Spleen (tissue), 7 donors: ENCODE data around the gene DCDC1.
"Not testable (repeated sequence)": the region's sequence is repeated elsewhere in the genome, so short reads cannot be mapped to it uniquely, and the experiment has no call there.

Experiments used
- CTCF ChIP-seq, 11 experiments: fragments of 200-600 bp in 7 of 11; fragments of 450-650 bp in 4 of 11; sonication (generic) in 4 of 11; IDR thresholded peaks in 8 of 11; conservative IDR thresholded peaks in 3 of 11; 1 replicate in 7 of 11; 2 replicates in 4 of 11; pipeline versions ENCODE4 v1.4.0 to v1.8.0; 2016 to 2021; ENCODE audit warnings: antibody characterized with exemption in 11 of 11, inconsistent platforms in 4 of 11, mild to moderate bottlenecking in 1 of 11
- POLR2A ChIP-seq, 3 donors: fragments of 450-650 bp; IDR thresholded peaks; one replicate each; pipeline ENCODE4 v1.5.1; 2017; ENCODE audit warnings: antibody characterized with exemption in 3 of 3, mild to moderate bottlenecking in 1 of 3
- donor health status: DM: no; HTN: no; CAD: no; lungs with moderate emphysema.
- donor health status: DM: no; HTN: no; CAD: no.
- donor health status: DM: no; HTN: no; CAD: no.

- not testable (repeated sequence) for TF ChIP-seq CTCF (IDR thresholded peaks at IDR 0.05 in 8 of 11, conservative IDR thresholded peaks at IDR 0.05 in 3 of 11); POLR2A (IDR thresholded peaks at IDR 0.05)
These were observed 96.0 kb downstream of the DCDC1 start for GRCh38 chr11:31273527-31273926.
